ENCODE results near the gene PLEKHD1.

DNA sequence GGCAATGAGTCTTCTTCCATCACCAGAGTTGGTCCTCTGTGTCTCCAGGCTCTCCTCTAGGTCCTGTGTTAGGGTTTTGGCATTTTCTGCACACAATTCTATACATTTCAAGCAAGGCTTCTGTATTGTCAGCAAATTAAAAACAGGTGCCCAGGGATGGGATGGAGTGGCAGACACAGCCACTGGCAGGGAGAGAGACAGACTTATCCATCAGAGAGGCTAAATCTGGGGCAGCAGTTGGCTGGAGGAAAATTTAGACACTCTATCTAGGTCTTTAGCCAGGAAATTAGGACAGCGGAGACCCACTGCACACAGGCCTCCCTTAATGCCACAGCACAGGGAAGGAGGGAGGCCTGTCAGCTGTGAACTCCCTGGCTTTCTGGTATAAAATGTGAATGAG, 20.2 kb downstream of the PLEKHD1 start:
- TF ChIP-seq, protein P1, sequence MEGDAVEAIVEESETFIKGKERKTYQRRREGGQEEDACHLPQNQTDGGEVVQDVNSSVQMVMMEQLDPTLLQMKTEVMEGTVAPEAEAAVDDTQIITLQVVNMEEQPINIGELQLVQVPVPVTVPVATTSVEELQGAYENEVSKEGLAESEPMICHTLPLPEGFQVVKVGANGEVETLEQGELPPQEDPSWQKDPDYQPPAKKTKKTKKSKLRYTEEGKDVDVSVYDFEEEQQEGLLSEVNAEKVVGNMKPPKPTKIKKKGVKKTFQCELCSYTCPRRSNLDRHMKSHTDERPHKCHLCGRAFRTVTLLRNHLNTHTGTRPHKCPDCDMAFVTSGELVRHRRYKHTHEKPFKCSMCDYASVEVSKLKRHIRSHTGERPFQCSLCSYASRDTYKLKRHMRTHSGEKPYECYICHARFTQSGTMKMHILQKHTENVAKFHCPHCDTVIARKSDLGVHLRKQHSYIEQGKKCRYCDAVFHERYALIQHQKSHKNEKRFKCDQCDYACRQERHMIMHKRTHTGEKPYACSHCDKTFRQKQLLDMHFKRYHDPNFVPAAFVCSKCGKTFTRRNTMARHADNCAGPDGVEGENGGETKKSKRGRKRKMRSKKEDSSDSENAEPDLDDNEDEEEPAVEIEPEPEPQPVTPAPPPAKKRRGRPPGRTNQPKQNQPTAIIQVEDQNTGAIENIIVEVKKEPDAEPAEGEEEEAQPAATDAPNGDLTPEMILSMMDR (IDR thresholded peaks at IDR 0.05; ENCODE audit: low read depth, low read length, missing input control): no peak
- TF ChIP-seq NR2F2 (IDR thresholded peaks at IDR 0.05) (no peak), RAD21 (IDR thresholded peaks at IDR 0.05) (no peak), ZBTB33 (IDR thresholded peaks at IDR 0.05) (no peak), FOXA1 (IDR thresholded peaks at IDR 0.05) (no peak), YY1 (IDR thresholded peaks at IDR 0.05) (no peak), JUND (IDR thresholded peaks at IDR 0.05) (no peak), TAF1 (conservative IDR thresholded peaks at IDR 0.05) (no peak)
- TF ChIP-seq, protein P2, sequence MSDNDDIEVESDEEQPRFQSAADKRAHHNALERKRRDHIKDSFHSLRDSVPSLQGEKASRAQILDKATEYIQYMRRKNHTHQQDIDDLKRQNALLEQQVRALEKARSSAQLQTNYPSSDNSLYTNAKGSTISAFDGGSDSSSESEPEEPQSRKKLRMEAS (IDR thresholded peaks at IDR 0.05): no peak
- TF ChIP-seq, protein P3, sequence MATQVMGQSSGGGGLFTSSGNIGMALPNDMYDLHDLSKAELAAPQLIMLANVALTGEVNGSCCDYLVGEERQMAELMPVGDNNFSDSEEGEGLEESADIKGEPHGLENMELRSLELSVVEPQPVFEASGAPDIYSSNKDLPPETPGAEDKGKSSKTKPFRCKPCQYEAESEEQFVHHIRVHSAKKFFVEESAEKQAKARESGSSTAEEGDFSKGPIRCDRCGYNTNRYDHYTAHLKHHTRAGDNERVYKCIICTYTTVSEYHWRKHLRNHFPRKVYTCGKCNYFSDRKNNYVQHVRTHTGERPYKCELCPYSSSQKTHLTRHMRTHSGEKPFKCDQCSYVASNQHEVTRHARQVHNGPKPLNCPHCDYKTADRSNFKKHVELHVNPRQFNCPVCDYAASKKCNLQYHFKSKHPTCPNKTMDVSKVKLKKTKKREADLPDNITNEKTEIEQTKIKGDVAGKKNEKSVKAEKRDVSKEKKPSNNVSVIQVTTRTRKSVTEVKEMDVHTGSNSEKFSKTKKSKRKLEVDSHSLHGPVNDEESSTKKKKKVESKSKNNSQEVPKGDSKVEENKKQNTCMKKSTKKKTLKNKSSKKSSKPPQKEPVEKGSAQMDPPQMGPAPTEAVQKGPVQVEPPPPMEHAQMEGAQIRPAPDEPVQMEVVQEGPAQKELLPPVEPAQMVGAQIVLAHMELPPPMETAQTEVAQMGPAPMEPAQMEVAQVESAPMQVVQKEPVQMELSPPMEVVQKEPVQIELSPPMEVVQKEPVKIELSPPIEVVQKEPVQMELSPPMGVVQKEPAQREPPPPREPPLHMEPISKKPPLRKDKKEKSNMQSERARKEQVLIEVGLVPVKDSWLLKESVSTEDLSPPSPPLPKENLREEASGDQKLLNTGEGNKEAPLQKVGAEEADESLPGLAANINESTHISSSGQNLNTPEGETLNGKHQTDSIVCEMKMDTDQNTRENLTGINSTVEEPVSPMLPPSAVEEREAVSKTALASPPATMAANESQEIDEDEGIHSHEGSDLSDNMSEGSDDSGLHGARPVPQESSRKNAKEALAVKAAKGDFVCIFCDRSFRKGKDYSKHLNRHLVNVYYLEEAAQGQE (IDR thresholded peaks at IDR 0.05): no peak

All from liver (tissue), 3 donors.